Breast epithelium (tissue), 4 donors: ENCODE data around the gene NACAD. TPM values are rescaled to one million over a fixed set of nuclear protein-coding genes. Genes with fewer than 3 reads are reported as not detected.

Experiments used
- DNase-seq, 2 donors: peaks; one replicate each; pipeline ENCODE4 v3.0.0-alpha.2; 2019; ENCODE audit warnings: low spot score in 2 of 2
- H3K27ac ChIP-seq, 2 donors: fragments of 200-600 bp; sonication (generic) in 1 of 2; one replicate each; pipeline ENCODE4 v1.5.1; 2016 to 2019; ENCODE audit warnings: mild to moderate bottlenecking in 1 of 2
- H3K27me3 ChIP-seq, 2 donors: fragments of 200-600 bp; sonication (generic) in 1 of 2; one replicate each; pipeline versions ENCODE4 v1.5.1 to v1.6.0; 2017 to 2019; ENCODE audit warnings: control low read depth in 1 of 2, mild to moderate bottlenecking in 1 of 2
- H3K36me3 ChIP-seq: fragments of 200-600 bp; one replicate; pipeline ENCODE4 v1.5.1; 2019
- H3K4me1 ChIP-seq, 2 donors: fragments of 200-600 bp; sonication (generic); one replicate each; pipeline ENCODE4 v1.5.1; 2016 to 2019; ENCODE audit warnings: control low read depth in 1 of 2
- H3K4me3 ChIP-seq, 3 donors: fragments of 200-600 bp; sonication (generic); 1 replicate in 2 of 3; 2 replicates in 1 of 3; pipeline ENCODE4 v1.5.1; 2016 to 2019; ENCODE audit warnings: mild to moderate bottlenecking in 3 of 3, moderate library complexity in 2 of 3
- H3K9me3 ChIP-seq, 2 donors: fragments of 200-600 bp; sonication (generic) in 1 of 2; one replicate each; pipeline ENCODE4 v1.5.1; 2016 to 2019; ENCODE audit warnings: control low read depth in 1 of 2
- CTCF ChIP-seq, 3 donors: fragments of 450-650 bp; IDR thresholded peaks; one replicate each; pipeline ENCODE4 v1.5.1; 2016 to 2017; ENCODE audit warnings: antibody characterized with exemption in 3 of 3, mild to moderate bottlenecking in 3 of 3, moderate library complexity in 3 of 3
- POLR2A ChIP-seq: fragments of 450-650 bp; IDR thresholded peaks from one replicate; pipeline ENCODE4 v1.6.1; 2016; ENCODE audit warnings: antibody characterized with exemption, mild to moderate bottlenecking, moderate library complexity
- POLR2AphosphoS5 ChIP-seq, 3 donors: sonication (generic); formaldehyde crosslinking; IDR thresholded peaks; one replicate each; pipeline ENCODE4 v1.6.1; 2017; ENCODE audit warnings: antibody characterized with exemption in 3 of 3
- intact Hi-C: fragments of 100-400 bp; cut with DNase I; formaldehyde crosslinking; loops from one replicate; pipeline ENCODE4 v1.15.1; 2023; ENCODE audit warnings: low total_unique reads
- total RNA-seq, 3 donors: library from RNA; depleted of rRNA; stranded (reverse); fragments of >200 nt; gene quantifications; one replicate each; pipeline ENCODE4 v1.1.0, GENCODE V29; 2016

Gene NACAD
- total RNA-seq, 3 donors from 2014 or later, result 1.2 to 7.5 (median 3.2) TPM

DNA sequence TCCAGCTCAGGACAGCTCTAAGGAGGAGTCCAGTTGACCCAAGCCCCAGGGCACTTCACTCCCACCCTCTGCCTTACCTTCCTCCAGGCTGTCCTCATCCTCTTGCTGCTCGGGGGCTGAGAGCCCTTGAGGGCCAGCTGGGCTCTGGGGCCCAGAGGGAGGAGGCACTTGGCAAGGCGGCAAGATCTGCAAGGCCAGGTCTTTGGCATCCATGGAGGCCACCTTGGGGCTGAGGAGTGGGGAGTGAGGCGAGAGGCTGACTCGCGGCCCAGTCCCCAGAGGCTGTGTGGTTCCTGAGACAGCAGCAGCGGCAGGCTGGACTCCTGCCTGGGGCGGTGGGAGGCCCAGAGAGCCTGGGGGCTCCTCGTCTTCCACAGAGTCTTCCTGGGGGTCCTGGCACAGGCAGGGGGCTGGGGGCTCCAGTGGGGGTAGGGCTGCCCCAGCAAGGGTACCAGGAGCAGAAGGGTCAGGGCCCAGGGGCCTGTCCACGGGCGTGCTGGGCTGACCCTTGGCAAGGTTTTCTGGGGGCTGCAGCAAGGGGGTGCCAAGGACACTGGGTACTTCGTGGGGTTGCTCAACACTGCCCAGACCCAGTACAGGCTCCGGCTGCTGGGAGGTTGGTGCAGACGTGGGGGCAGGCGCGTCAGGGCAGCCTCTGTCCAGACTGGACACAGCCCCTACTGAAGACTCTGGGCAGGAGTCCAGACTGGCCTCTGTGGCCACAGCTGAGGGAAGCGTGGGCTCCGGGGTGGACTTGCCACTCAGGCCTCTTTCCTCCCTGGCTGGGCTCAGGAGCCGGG lies 6.5 kb downstream of the NACAD start:
- Histone ChIP-seq H3K4me1 (no peaks in the 10 kb centered on the region), H3K27ac (no peak overlapping the region), H3K27me3 (no peaks in the 10 kb centered on the region), H3K4me3 (no peak overlapping the region), H3K9me3 (no peaks in the 10 kb centered on the region), H3K36me3 (no peaks in the 10 kb centered on the region)
- no peak for DNase-seq
- TF ChIP-seq CTCF (IDR thresholded peaks at IDR 0.05), result no peak
- no peak for TF ChIP-seq POLR2AphosphoS5 (IDR thresholded peaks at IDR 0.05)
- no peak for TF ChIP-seq POLR2A
- intact Hi-C loops, result loop anchor here (10.0 kb wide), 1 partner anchor 1773 kb away; no protein-coding TSS in a partner anchor

DNA sequence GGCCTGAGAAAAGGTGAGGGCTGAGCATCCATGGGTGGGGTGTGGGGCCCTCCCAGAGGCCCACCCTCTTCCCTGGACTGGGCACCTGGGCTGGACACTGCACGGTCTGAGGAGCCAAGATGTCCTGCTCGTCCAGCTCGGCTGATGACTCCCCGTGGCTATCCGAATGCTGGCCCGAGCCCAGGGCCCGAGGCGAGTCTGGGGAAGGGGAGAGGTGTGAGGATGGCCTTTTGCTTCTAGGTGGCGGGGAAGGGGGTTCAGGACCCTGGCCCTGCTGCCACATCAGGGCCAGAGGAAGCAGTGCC lies 7.1 kb downstream of the NACAD start:
- intact Hi-C loops, result loop anchor here (10.0 kb wide), 1 partner anchor 1773 kb away; no protein-coding TSS in a partner anchor

GRCh38 chr7:45080958-45081669 lies 7.7 kb downstream of the NACAD start:
- Histone ChIP-seq H3K4me1 (no peaks in the 10 kb centered on the region), H3K4me3 (no peak overlapping the region), H3K27ac (peak overlapping the region in 1 of 2 donors; percentile 12), H3K36me3 (no peaks in the 10 kb centered on the region), H3K27me3 (no peaks in the 10 kb centered on the region), H3K9me3 (no peaks in the 10 kb centered on the region)
- DNase-seq, result no peak
- no peak for TF ChIP-seq POLR2A
- TF ChIP-seq CTCF (IDR thresholded peaks at IDR 0.05), result no peak
- TF ChIP-seq POLR2AphosphoS5 (IDR thresholded peaks at IDR 0.05), result no peak
- intact Hi-C loops, result loop anchor here (10.0 kb wide), 1 partner anchor 1774 kb away; no protein-coding TSS in a partner anchor

More for the DNA sequence above, 7.1 kb downstream of the NACAD start:
- Histone ChIP-seq H3K36me3 (no peaks in the 10 kb centered on the region), H3K9me3 (no peaks in the 10 kb centered on the region), H3K27ac (peak overlapping the region in 1 of 2 donors; percentile 12), H3K4me1 (no peaks in the 10 kb centered on the region), H3K4me3 (no peak overlapping the region), H3K27me3 (no peaks in the 10 kb centered on the region)
- no peak for TF ChIP-seq POLR2AphosphoS5 (IDR thresholded peaks at IDR 0.05)
- no peak for TF ChIP-seq POLR2A
- TF ChIP-seq CTCF (IDR thresholded peaks at IDR 0.05), result no peak
- no peak for DNase-seq

DNA sequence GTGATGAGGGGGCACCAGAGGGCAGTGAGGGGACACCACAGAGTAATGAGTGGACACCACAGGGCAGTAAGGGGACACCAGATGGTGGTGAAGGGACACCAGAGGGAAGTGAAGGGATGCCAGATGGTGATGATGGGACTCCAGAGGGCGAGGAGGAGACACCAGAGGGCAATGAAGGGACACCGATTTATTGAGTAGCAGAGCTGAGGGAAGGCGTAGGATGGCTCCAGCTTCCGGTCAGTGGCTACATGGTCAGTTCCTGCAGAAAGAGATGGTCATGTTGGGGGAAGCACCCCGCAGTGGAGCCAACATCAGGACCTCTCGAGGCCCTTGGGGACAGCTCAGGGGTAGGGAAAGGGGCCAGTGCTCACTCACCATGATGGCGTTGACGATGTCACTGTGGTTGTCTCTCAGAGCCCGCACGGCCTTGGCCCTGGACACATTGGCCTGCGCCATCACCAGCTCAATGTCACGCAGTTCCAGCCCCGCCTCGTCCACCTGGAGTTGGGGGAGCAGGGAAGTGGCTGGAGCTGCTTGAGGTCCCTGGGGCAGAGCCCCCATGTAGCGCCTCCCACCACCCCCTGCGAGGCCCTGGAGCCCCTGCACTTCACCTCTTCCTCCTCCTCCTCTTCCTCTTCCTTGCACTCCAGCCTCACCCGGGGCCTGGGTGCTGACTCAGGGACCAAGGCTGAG lies 8.4 kb downstream of the NACAD start:
- intact Hi-C loops, result loop anchor here (10.0 kb wide), 1 partner anchor 1774 kb away; no protein-coding TSS in a partner anchor
- H3K4me3 ChIP-seq, result no peak overlapping the region
- peak in 1 of 2 donors; percentile 7 for DNase-seq

More for the DNA sequence above, 8.4 kb downstream of the NACAD start:
- Histone ChIP-seq H3K36me3 (no peaks in the 10 kb centered on the region), H3K9me3 (no peaks in the 10 kb centered on the region), H3K4me1 (no peaks in the 10 kb centered on the region), H3K27me3 (no peaks in the 10 kb centered on the region), H3K27ac (no peak overlapping the region)
- no peak for TF ChIP-seq POLR2AphosphoS5 (IDR thresholded peaks at IDR 0.05)
- no peak for TF ChIP-seq POLR2A
- no peak for TF ChIP-seq CTCF (IDR thresholded peaks at IDR 0.05)
